ENCODE data around the gene ARID3C. TPM values are rescaled to one million over a fixed set of nuclear protein-coding genes. Genes with fewer than 3 reads are reported as not detected.
A peak's percentile ranks its signal among the peaks of the same experiment; 100 is the strongest.

Gene ARID3C
- total and polyA plus RNA-seq, 2 of the 8 experiments (the other 6 are each of a cell fraction or from before 2014, with no cell fraction given): 0.08 TPM; not detected in 1

- H2BK120ac ChIP-seq (replicated peaks; ENCODE audit: low read depth, low read length): no peak overlapping the region
- H4K20me1 ChIP-seq (replicated peaks in 1 of 2; ENCODE audit: control insufficient read depth in 1 of 2, insufficient read depth in 2 of 2, low read length in 2 of 2): no peaks in the 10 kb centered on the region
- no peak overlapping the region for H3K23ac ChIP-seq (ENCODE audit: insufficient read length)
- POLR2A ChIA-PET (ENCODE audit: partially characterized antibody): no interaction called here
- H3K18ac ChIP-seq (ENCODE audit: extremely low read depth, low read length): no peak overlapping the region
- H3K4me2 ChIP-seq (ENCODE audit: insufficient read depth in 1 of 2, low read depth in 2 of 2, low read length in 2 of 2): peak overlapping the region; percentile 1 to 5; a peak in 2 of 4 replicates
- H4K8ac ChIP-seq (ENCODE audit: extremely low read depth, insufficient read depth, low read length): no peak overlapping the region
- no peak overlapping the region for H2BK12ac ChIP-seq (ENCODE audit: low read depth, low read length)
- CTCF ChIA-PET (ENCODE audit: partially characterized antibody): interaction anchor here (0.7 to 16.9 kb wide), 32 partner anchors 9 to 270 kb away, joined by 3 to 401 read pairs (median 16); partner anchors contain the start of genes ARID3C, RPP25L and SIGMAR1
- no peak overlapping the region for H2AFZ ChIP-seq (ENCODE audit: low read length)
- no peaks in the 10 kb centered on the region for H3K79me1 ChIP-seq (ENCODE audit: low read depth, low read length)
- DNase-seq (ENCODE audit: low read depth in 1 of 2, low spot score in 2 of 2) (no peak), FAIRE-seq (peak; percentile 62)
- no peaks in the 10 kb centered on the region; a peak in 2 of 7 replicates for H3K27me3 ChIP-seq (replicated peaks in 1 of 4; ENCODE audit: control insufficient read depth in 3 of 4, extremely low read depth in 1 of 4, insufficient read depth in 3 of 4, low read length in 3 of 4)
- no peaks in the 10 kb centered on the region for H3K36me3 ChIP-seq (ENCODE audit: control insufficient read depth in 2 of 4, insufficient read depth in 4 of 4, low read length in 3 of 4)
- H3K4ac ChIP-seq (replicated peaks; ENCODE audit: insufficient read length, low read depth, low read length): no peak overlapping the region
- H2AK5ac ChIP-seq (ENCODE audit: low read depth, low read length): no peak overlapping the region
- H3K27ac ChIP-seq (ENCODE audit: low read depth, low read length): no peak overlapping the region
- WGBS, 2 experiments (ENCODE audit: extremely low coverage in 1 of 2, insufficient coverage in 1 of 2, insufficient read length in 1 of 2, insufficient replicate concordance in 2 of 2, low coverage in 1 of 2, low lambda C conversion rate in 2 of 2, missing lambda C conversion rate in 1 of 2): 49% methylated on average over 6 of the region's 6 CpGs; no CpG with 5 or more reads in 1 of the 2 experiments
- peaks cover 0 to 5% (median 2%) of the 10 kb centered on the region in 4 experiments; a peak in 2 of 7 replicates for H3K4me1 ChIP-seq (replicated peaks in 1 of 4; ENCODE audit: control insufficient read depth in 3 of 4, insufficient read depth in 4 of 4, low read length in 3 of 4)
- H2BK5ac ChIP-seq (ENCODE audit: low read depth, low read length): no peak overlapping the region
- no peak overlapping the region for H4K5ac ChIP-seq (ENCODE audit: insufficient read length, low read depth, low read length)
- H3K9ac ChIP-seq (replicated peaks in 1 of 4; ENCODE audit: extremely low read depth in 1 of 4, low read depth in 3 of 4, low read length in 3 of 4): no peak overlapping the region; a peak in 1 of 7 replicates
- H2BK20ac ChIP-seq (ENCODE audit: low read length): no peak overlapping the region
- no peaks in the 10 kb centered on the region for H3K79me2 ChIP-seq (ENCODE audit: control insufficient read depth in 1 of 2, insufficient read depth in 2 of 2, low read length in 2 of 2)
- no peaks in the 10 kb centered on the region for H3K23me2 ChIP-seq (ENCODE audit: low read depth, low read length)
- no peak overlapping the region for H3K4me3 ChIP-seq (ENCODE audit: extremely low read depth in 1 of 4, insufficient read depth in 2 of 4, low read depth in 3 of 4, low read length in 4 of 4)
- no peak overlapping the region for H4K91ac ChIP-seq (replicated peaks; ENCODE audit: insufficient read length, low read length)
- H3K14ac ChIP-seq (ENCODE audit: insufficient read length): no peak overlapping the region
- H3K9me3 ChIP-seq (ENCODE audit: insufficient read depth in 2 of 2, low read depth in 1 of 2, low read length in 1 of 2): no peaks in the 10 kb centered on the region
- H2BK15ac ChIP-seq (ENCODE audit: low read length): no peak overlapping the region
- no peak overlapping the region for H3K56ac ChIP-seq (replicated peaks; ENCODE audit: insufficient read length, low read depth, low read length)
- TF ChIP-seq KDM5A (IDR thresholded peaks at IDR 0.05; ENCODE audit: low read length): no peak
- no peak for TF ChIP-seq HDAC2 (IDR thresholded peaks at IDR 0.05; ENCODE audit: borderline replicate concordance in 1 of 2, low read depth in 2 of 2, low read length in 2 of 2)
- TF ChIP-seq SP1 (IDR thresholded peaks at IDR 0.05; ENCODE audit: low read depth, low read length): no peak
- TF ChIP-seq RNF2 (IDR thresholded peaks at IDR 0.05; ENCODE audit: borderline replicate concordance, low read depth, low read length, missing control alignments, poor library complexity, severe bottlenecking): no peak
- no peak for TF ChIP-seq POLR2AphosphoS5 (IDR thresholded peaks at IDR 0.05; ENCODE audit: low read depth, low read length)
- no peak for TF ChIP-seq PHF8 (conservative IDR thresholded peaks at IDR 0.05; ENCODE audit: low read depth, low read length)
- no peak for TF ChIP-seq SIX5 (IDR thresholded peaks at IDR 0.05; ENCODE audit: low read depth, low read length)
- no peak for TF ChIP-seq SAP30 (IDR thresholded peaks at IDR 0.05; ENCODE audit: insufficient read depth, insufficient replicate concordance, low read length)
- TF ChIP-seq BRCA1 (IDR thresholded peaks at IDR 0.05; ENCODE audit: low read depth, low read length): no peak
- TF ChIP-seq KDM1A (IDR thresholded peaks at IDR 0.05; ENCODE audit: borderline replicate concordance, low read length): no peak
- TF ChIP-seq POU5F1 (IDR thresholded peaks at IDR 0.05; ENCODE audit: low read depth, low read length): peak; percentile 65; the same call in 1 of the 2 replicates
- no peak for TF ChIP-seq CTBP2 (IDR thresholded peaks at IDR 0.05; ENCODE audit: borderline replicate concordance, insufficient read depth, insufficient read length, low read length)
Measured at GRCh38 chr9:34601937-34602573, 26.8 kb downstream of the ARID3C start.
